ENCODE data around the gene SYT3.

SYT3 gene

GRCh38 chr19:50657712-50658440 is 18.2 kb upstream of the SYT3 start:
- Histone ChIP-seq H3K27ac (ENCODE audit: low read depth, low read length) (no peak overlapping the region), H3K4me2 (ENCODE audit: low read depth, low read length, poor library complexity, severe bottlenecking) (no peak overlapping the region), H3K9me2 (replicated peaks; ENCODE audit: insufficient read depth, low read length) (no peaks in the 10 kb centered on the region), H4K20me1 (ENCODE audit: low read depth, low read length) (no peaks in the 10 kb centered on the region), H3K9ac (ENCODE audit: low read length) (no peak overlapping the region), H3K9me3 (ENCODE audit: insufficient read depth, low read length) (no peaks in the 10 kb centered on the region), H3K36me3 (ENCODE audit: low read length) (no peaks in the 10 kb centered on the region), H3F3A (ENCODE audit: insufficient read depth) (no peaks in the 10 kb centered on the region), H3K4me3 (ENCODE audit: insufficient read depth, low read length, poor library complexity, severe bottlenecking) (no peak overlapping the region), H3K27me3 (ENCODE audit: low read length) (no peaks in the 10 kb centered on the region), H2AFZ (ENCODE audit: low read depth, low read length, severe bottlenecking) (no peak overlapping the region), H3K79me2 (ENCODE audit: insufficient read depth, low read length) (no peaks in the 10 kb centered on the region)
- TF ChIP-seq EZH2phosphoT487 (conservative IDR thresholded peaks at IDR 0.05; ENCODE audit: low read length) (no peak), CTCF (IDR thresholded peaks at IDR 0.05; ENCODE audit: insufficient read depth, low read length, poor library complexity, severe bottlenecking) (no peak)

- Histone ChIP-seq H3K79me2 (ENCODE audit: insufficient read depth, low read length) (no peaks in the 10 kb centered on the region), H3K9me3 (ENCODE audit: insufficient read depth, low read length) (no peaks in the 10 kb centered on the region), H3K4me2 (ENCODE audit: low read depth, low read length, poor library complexity, severe bottlenecking) (no peak overlapping the region), H3K36me3 (ENCODE audit: low read length) (no peaks in the 10 kb centered on the region), H2AFZ (ENCODE audit: low read depth, low read length, severe bottlenecking) (no peak overlapping the region), H3F3A (ENCODE audit: insufficient read depth) (no peaks in the 10 kb centered on the region), H3K9ac (ENCODE audit: low read length) (no peak overlapping the region), H3K27me3 (ENCODE audit: low read length) (no peaks in the 10 kb centered on the region), H3K9me2 (replicated peaks; ENCODE audit: insufficient read depth, low read length) (no peaks in the 10 kb centered on the region), H3K27ac (ENCODE audit: low read depth, low read length) (no peak overlapping the region), H3K4me3 (ENCODE audit: insufficient read depth, low read length, poor library complexity, severe bottlenecking) (no peak overlapping the region), H4K20me1 (ENCODE audit: low read depth, low read length) (no peaks in the 10 kb centered on the region)
- TF ChIP-seq CTCF (IDR thresholded peaks at IDR 0.05; ENCODE audit: insufficient read depth, low read length, poor library complexity, severe bottlenecking): no peak
- TF ChIP-seq EZH2phosphoT487 (conservative IDR thresholded peaks at IDR 0.05; ENCODE audit: low read length): no peak
These were observed 17.6 kb upstream of the SYT3 start for GRCh38 chr19:50657222-50657669.

GRCh38 chr19:50654882-50655281 is 15.2 kb upstream of the SYT3 start:
- Histone ChIP-seq H3K9me3 (ENCODE audit: insufficient read depth, low read length) (no peaks in the 10 kb centered on the region), H3K79me2 (ENCODE audit: insufficient read depth, low read length) (no peaks in the 10 kb centered on the region), H3K36me3 (ENCODE audit: low read length) (no peaks in the 10 kb centered on the region), H2AFZ (ENCODE audit: low read depth, low read length, severe bottlenecking) (no peak overlapping the region), H3K4me3 (ENCODE audit: insufficient read depth, low read length, poor library complexity, severe bottlenecking) (no peak overlapping the region), H4K20me1 (ENCODE audit: low read depth, low read length) (no peaks in the 10 kb centered on the region), H3K9me2 (replicated peaks; ENCODE audit: insufficient read depth, low read length) (no peaks in the 10 kb centered on the region), H3K9ac (ENCODE audit: low read length) (no peak overlapping the region), H3K27ac (ENCODE audit: low read depth, low read length) (no peak overlapping the region), H3K4me2 (ENCODE audit: low read depth, low read length, poor library complexity, severe bottlenecking) (no peak overlapping the region), H3F3A (ENCODE audit: insufficient read depth) (no peaks in the 10 kb centered on the region), H3K27me3 (ENCODE audit: low read length) (no peaks in the 10 kb centered on the region)
- no peak for TF ChIP-seq CTCF (IDR thresholded peaks at IDR 0.05; ENCODE audit: insufficient read depth, low read length, poor library complexity, severe bottlenecking)
- no peak for TF ChIP-seq EZH2phosphoT487 (conservative IDR thresholded peaks at IDR 0.05; ENCODE audit: low read length)
